GM23248 (cell line): Measurements from ENCODE around the gene PSG7.
"Not testable (repeated sequence)": the region's sequence is repeated elsewhere in the genome, so short reads cannot be mapped to it uniquely, and the experiment has no call there.

ENCODE experiments used
- EZH2 ChIP-seq: fragments of 200-600 bp; sonication (generic); IDR thresholded peaks from 2 replicates; pipeline ENCODE4 v1.6.1; 2018; ENCODE audit warnings: antibody characterized with exemption, mild to moderate bottlenecking; ENCODE audit not compliant: insufficient read depth, poor library complexity, severe bottlenecking
- EZH2phosphoT487 ChIP-seq: fragments of 200-600 bp; sonication (generic); IDR thresholded peaks from 2 replicates; pipeline ENCODE4 v1.6.1; 2018; ENCODE audit warnings: antibody characterized with exemption, moderate library complexity, mild to moderate bottlenecking, low read depth; ENCODE audit not compliant: insufficient read depth

DNA sequence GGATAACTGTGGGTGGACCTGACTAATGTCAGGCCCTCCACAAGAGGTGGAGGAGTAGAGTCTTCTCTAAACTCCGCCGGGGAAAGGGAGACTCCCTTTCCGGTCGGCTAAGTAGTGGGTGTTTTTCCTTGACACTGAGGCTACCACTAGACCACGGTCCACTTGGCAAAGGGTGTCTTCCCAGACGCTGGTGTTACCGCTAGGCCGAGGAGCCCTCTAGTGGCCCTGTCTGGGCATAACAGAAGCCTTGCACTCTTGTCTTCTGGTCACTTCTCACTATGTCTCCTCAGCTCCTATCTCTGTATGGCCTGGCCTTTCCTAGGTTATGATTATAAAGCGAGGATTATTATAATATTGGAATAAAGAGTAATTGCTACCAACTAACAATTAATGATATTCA is 13.9 kb downstream of the PSG7 start:
- TF ChIP-seq EZH2phosphoT487, EZH2: not testable (repeated sequence)
